H1 (cell line): ENCODE results near the gene HIGD2A. TPM values are rescaled to one million over a fixed set of nuclear protein-coding genes. Genes with fewer than 3 reads are reported as not detected.

Experiments used
- CTCF ChIA-PET: fragments of 300-600 bp; sonication (Branson Sonifier 250); formaldehyde crosslinking; loops from one replicate; lab custom pipeline; 2021; ENCODE audit not compliant: partially characterized antibody; lab: Charles Lee
- POLR2A ChIA-PET: fragments of 300-600 bp; sonication (Branson Sonifier 250); formaldehyde crosslinking; loops from one replicate; lab custom pipeline; 2021; ENCODE audit warnings: inconsistent platforms; ENCODE audit not compliant: partially characterized antibody; lab: Charles Lee
- DNase-seq, 2 experiments: peaks; one replicate each; pipeline versions ENCODE4 v3.0.0 to v3.0.0-alpha.2; 2010 to 2022; ENCODE audit warnings: low spot score in 2 of 2, low read depth in 1 of 2, mixed read lengths in 1 of 2
- FAIRE-seq: peaks from 2 replicates; lab custom pipeline; 2011; peaks lifted over from hg19 to GRCh38; lab: Jason Lieb, UNC
- H2AFZ ChIP-seq: 2 replicates; pipeline ENCODE4 v1.8.1; 2012; ENCODE audit warnings: low read length, inconsistent platforms
- H2AK5ac ChIP-seq: 2 replicates; pipeline ENCODE4 v1.6.1; 2013; ENCODE audit warnings: low read depth, low read length
- H2BK120ac ChIP-seq: replicated peaks from 2 replicates; pipeline ENCODE3; 2013; ENCODE audit warnings: low read depth, low read length, inconsistent platforms
- H2BK12ac ChIP-seq: 2 replicates; pipeline ENCODE4 v1.6.1; 2013; ENCODE audit warnings: low read depth, low read length
- H2BK15ac ChIP-seq: 2 replicates; pipeline ENCODE4 v1.6.1; 2013; ENCODE audit warnings: low read length
- H2BK20ac ChIP-seq: 2 replicates; pipeline ENCODE4 v1.6.1; 2013; ENCODE audit warnings: low read length
- H2BK5ac ChIP-seq: 2 replicates; pipeline ENCODE4 v1.6.1; 2013; ENCODE audit warnings: low read depth, low read length
- H3K14ac ChIP-seq: 2 replicates; pipeline ENCODE4 v1.6.1; 2013; ENCODE audit warnings: inconsistent platforms; ENCODE audit not compliant: insufficient read length
- H3K18ac ChIP-seq: 2 replicates; pipeline ENCODE4 v1.6.1; 2013; ENCODE audit warnings: low read length; ENCODE audit errors: extremely low read depth
- H3K23ac ChIP-seq: 2 replicates; pipeline ENCODE4 v1.6.1; 2013; ENCODE audit warnings: inconsistent platforms; ENCODE audit not compliant: insufficient read length
- H3K23me2 ChIP-seq: 2 replicates; pipeline ENCODE4 v1.6.1; 2013; ENCODE audit warnings: low read depth, low read length
- H3K27ac ChIP-seq: 2 replicates; pipeline ENCODE4 v1.6.1; 2011; ENCODE audit warnings: low read depth, low read length, inconsistent platforms
- H3K27me3 ChIP-seq, 4 experiments: replicated peaks in 1 of 4; 1 replicate in 1 of 4; 2 replicates in 3 of 4; pipeline versions ENCODE4 v1.6.1 to v1.8.1; 2011 to 2013; ENCODE audit warnings: low read length in 3 of 4, mild to moderate bottlenecking in 3 of 4, inconsistent platforms in 2 of 4, mixed read lengths in 2 of 4, moderate library complexity in 1 of 4; ENCODE audit not compliant: control insufficient read depth in 3 of 4, insufficient read depth in 3 of 4; ENCODE audit errors: extremely low read depth in 1 of 4
- H3K36me3 ChIP-seq, 4 experiments: 2 replicates each; pipeline versions ENCODE4 v1.6.1 to v1.8.1; 2011 to 2013; ENCODE audit warnings: mild to moderate bottlenecking in 4 of 4, low read length in 3 of 4, moderate library complexity in 2 of 4, control low read depth in 1 of 4, inconsistent platforms in 1 of 4; ENCODE audit not compliant: insufficient read depth in 4 of 4, control insufficient read depth in 2 of 4
- H3K4ac ChIP-seq: replicated peaks from 2 replicates; pipeline ENCODE3; 2013; ENCODE audit warnings: low read length, low read depth, mixed read lengths, inconsistent platforms; ENCODE audit not compliant: insufficient read length
- H3K4me1 ChIP-seq, 4 experiments: replicated peaks in 1 of 4; 1 replicate in 1 of 4; 2 replicates in 3 of 4; pipeline versions ENCODE4 v1.6.1 to v1.8.1; 2011 to 2013; ENCODE audit warnings: low read length in 3 of 4, inconsistent platforms in 2 of 4, mixed read lengths in 1 of 4; ENCODE audit not compliant: insufficient read depth in 4 of 4, control insufficient read depth in 3 of 4
- H3K4me2 ChIP-seq, 2 experiments: 2 replicates each; pipeline versions ENCODE4 v1.6.1 to v1.8.1; 2011 to 2013; ENCODE audit warnings: low read depth in 2 of 2, low read length in 2 of 2, control low read depth in 1 of 2, inconsistent platforms in 1 of 2, mild to moderate bottlenecking in 1 of 2; ENCODE audit not compliant: insufficient read depth in 1 of 2
- H3K4me3 ChIP-seq, 4 experiments: fragments of 200-600, 300-600 bp in 1 of 4; sonication (generic), shearing (Covaris generic), sonication (Bioruptor Twin) in 1 of 4; 2 replicates each; pipeline versions ENCODE4 v1.5.1 to v1.8.1; 2011 to 2016; ENCODE audit warnings: low read length in 4 of 4, low read depth in 3 of 4, control low read depth in 2 of 4, inconsistent platforms in 2 of 4, mild to moderate bottlenecking in 2 of 4, mixed read lengths in 1 of 4, moderate library complexity in 1 of 4; ENCODE audit not compliant: insufficient read depth in 2 of 4; ENCODE audit errors: extremely low read depth in 1 of 4
- H3K56ac ChIP-seq: replicated peaks from 2 replicates; pipeline ENCODE3; 2013; ENCODE audit warnings: low read depth, mild to moderate bottlenecking, mixed read lengths, low read length, inconsistent platforms; ENCODE audit not compliant: insufficient read length
- H3K79me1 ChIP-seq: 2 replicates; pipeline ENCODE4 v1.6.1; 2013; ENCODE audit warnings: low read depth, low read length, control low read depth
- H3K79me2 ChIP-seq, 2 experiments: 2 replicates each; pipeline versions ENCODE4 v1.6.1 to v1.8.1; 2012 to 2013; ENCODE audit warnings: low read length in 2 of 2, mild to moderate bottlenecking in 2 of 2, inconsistent platforms in 1 of 2; ENCODE audit not compliant: insufficient read depth in 2 of 2, control insufficient read depth in 1 of 2
- H3K9ac ChIP-seq, 4 experiments: replicated peaks in 1 of 4; 1 replicate in 1 of 4; 2 replicates in 3 of 4; pipeline versions ENCODE4 v1.6.1 to v1.8.1; 2011 to 2013; ENCODE audit warnings: low read depth in 3 of 4, low read length in 3 of 4, control low read depth in 2 of 4, mild to moderate bottlenecking in 2 of 4, moderate library complexity in 2 of 4, inconsistent platforms in 1 of 4; ENCODE audit errors: extremely low read depth in 1 of 4
- H3K9me3 ChIP-seq, 2 experiments: 2 replicates each; pipeline versions ENCODE4 v1.6.1 to v1.8.1; 2012 to 2013; ENCODE audit warnings: mild to moderate bottlenecking in 2 of 2, moderate library complexity in 2 of 2, control low read depth in 1 of 2, inconsistent platforms in 1 of 2, low read depth in 1 of 2, low read length in 1 of 2, mixed read lengths in 1 of 2; ENCODE audit not compliant: insufficient read depth in 2 of 2
- H4K20me1 ChIP-seq, 2 experiments: replicated peaks in 1 of 2; 2 replicates each; pipeline versions ENCODE3 to v1.8.1; 2011 to 2013; ENCODE audit warnings: inconsistent platforms in 2 of 2, low read length in 2 of 2, mild to moderate bottlenecking in 1 of 2; ENCODE audit not compliant: insufficient read depth in 2 of 2, control insufficient read depth in 1 of 2
- H4K5ac ChIP-seq: 2 replicates; pipeline ENCODE4 v1.6.1; 2013; ENCODE audit warnings: low read length, low read depth, mixed read lengths, inconsistent platforms; ENCODE audit not compliant: insufficient read length
- H4K8ac ChIP-seq: 2 replicates; pipeline ENCODE4 v1.8.0; 2013; ENCODE audit warnings: mild to moderate bottlenecking, moderate library complexity, low read length, inconsistent platforms; ENCODE audit not compliant: insufficient read depth; ENCODE audit errors: extremely low read depth
- H4K91ac ChIP-seq: replicated peaks from 2 replicates; pipeline ENCODE3; 2013; ENCODE audit warnings: low read length, mixed read lengths, inconsistent platforms; ENCODE audit not compliant: insufficient read length
- CBX8 ChIP-seq: fragments of 300-800, 300-1000 bp; sonication (generic); IDR thresholded peaks from 2 replicates; pipeline ENCODE4 v1.7.1; 2016; ENCODE audit warnings: low read depth, low read length, borderline replicate concordance
- CHD1 ChIP-seq: IDR thresholded peaks from 2 replicates; pipeline ENCODE4 v1.6.1; 2012; ENCODE audit warnings: low read depth, low read length, improper control_type of control experiment
- FOSL1 ChIP-seq: IDR thresholded peaks from 2 replicates; pipeline ENCODE4 v1.6.1; 2011; ENCODE audit warnings: mild to moderate bottlenecking, low read depth, low read length, moderate library complexity; ENCODE audit not compliant: insufficient read depth
- GTF2F1 ChIP-seq: IDR thresholded peaks from 2 replicates; pipeline ENCODE4 v1.6.1; 2012; ENCODE audit warnings: low read depth, low read length, improper control_type of control experiment, borderline replicate concordance
- POLR2A ChIP-seq, 2 experiments: IDR thresholded peaks; 1 replicate in 1 of 2; 2 replicates in 1 of 2; pipeline ENCODE4 v1.6.1; 2011; ENCODE audit warnings: low read depth in 2 of 2, low read length in 2 of 2, mild to moderate bottlenecking in 2 of 2; ENCODE audit errors: control extremely low read depth in 1 of 2
- POU5F1 ChIP-seq: IDR thresholded peaks from 2 replicates; pipeline ENCODE4 v1.6.1; 2011; ENCODE audit warnings: low read depth, mild to moderate bottlenecking, low read length, moderate library complexity
- SAP30 ChIP-seq: fragments of 300-600 bp; sonication (generic); IDR thresholded peaks from 2 replicates; pipeline ENCODE4 v1.7.1; 2012; ENCODE audit warnings: low read length, moderate library complexity, mild to moderate bottlenecking, inconsistent platforms; ENCODE audit not compliant: insufficient read depth, insufficient replicate concordance
- SUZ12 ChIP-seq: fragments of 200-600 bp; sonication (generic); IDR thresholded peaks from 2 replicates; pipeline ENCODE4 v1.6.1; 2012; ENCODE audit warnings: mild to moderate bottlenecking, inconsistent platforms, low read length, moderate library complexity, mixed read lengths
- WGBS, 2 experiments: shearing (Covaris generic) in 1 of 2; methylation state at CpG; one replicate each; pipeline versions ENCODE4 v1.1.6 to v1.1.7; 2013 to 2015; ENCODE audit warnings: low lambda C conversion rate in 2 of 2, mixed read lengths in 2 of 2, inconsistent platforms in 1 of 2, low coverage in 1 of 2, missing lambda C conversion rate in 1 of 2; ENCODE audit not compliant: insufficient replicate concordance in 2 of 2, insufficient coverage in 1 of 2, insufficient read length in 1 of 2; ENCODE audit errors: extremely low coverage in 1 of 2, missing lambda C conversion rate in 1 of 2; 5-methylcytosine and 5-hydroxymethylcytosine counted together
- polyA plus RNA-seq, 7 experiments: library from polyadenylated mRNA; depleted of rRNA in 3 of 7; stranded (reverse) in 5 of 7; unstranded in 2 of 7; fragments of >200 nt in 5 of 7; fragments of 200-250 nt in 2 of 7; gene quantifications; 1 replicate in 5 of 7; 2 replicates in 1 of 7; 4 replicates in 1 of 7; pipeline versions ENCODE4 v1.2.1 to v1.2.3, GENCODE V29; 2011 to 2013; ENCODE audit warnings: missing spikeins in 2 of 7, mixed read lengths in 2 of 7
- total RNA-seq: library from RNA; stranded (reverse); fragmentation: NEBNext Ultra II Directional; extraction: Animal tissue kit (Norgen Biotek cat#: 25700); gene quantifications from 2 replicates; pipeline ENCODE4 v1.2.1, GENCODE V29; 2021

HIGD2A gene
- total and polyA plus RNA-seq, 2 of the 8 experiments (the other 6 are each of a cell fraction or from before 2014, with no cell fraction given): 95.5 to 264 TPM

- Histone ChIP-seq H3K4me1 (peaks cover 0 to 3% (median 0%) of the 10 kb centered on the region in 4 experiments; a peak in 4 of 7 replicates), H3K4me3 (no peak overlapping the region), H3K18ac (no peak overlapping the region), H3K23me2 (no peaks in the 10 kb centered on the region; the same call in 1 of the 2 replicates), H2AFZ (no peak overlapping the region), H2BK120ac (no peak overlapping the region), H3K79me2 (no peaks in the 10 kb centered on the region), H2AK5ac (no peak overlapping the region), H3K27ac (no peak overlapping the region), H2BK15ac (no peak overlapping the region), H3K9me3 (peaks cover 12% of the 10 kb centered on the region in 2 experiments; a peak in 1 of 4 replicates), H4K20me1 (peaks cover 0 to 2% of the 10 kb centered on the region in 2 experiments), H3K14ac (no peak overlapping the region), H3K4me2 (no peak overlapping the region), H2BK5ac (no peak overlapping the region), H2BK20ac (no peak overlapping the region), H3K79me1 (no peaks in the 10 kb centered on the region), H4K5ac (no peak overlapping the region)
- ChIA-PET POLR2A (interaction anchor here (0.8 kb wide), 1 partner anchor 30 kb away, joined by 3 read pairs; no protein-coding TSS in a partner anchor), CTCF (interaction anchor here (0.7 to 3.3 kb wide), 5 partner anchors 12 to 169 kb away, joined by 3 to 22 read pairs (median 4); partner anchors contain the start of gene FAF2)
- no peak for FAIRE-seq
- WGBS, 2 experiments: 94% methylated on average over 9 of the region's 9 CpGs; no CpG with 5 or more reads in 1 of the 2 experiments
- TF ChIP-seq GTF2F1: no peak
- no peak for TF ChIP-seq POU5F1
- no peak for TF ChIP-seq CBX8
- no peak for TF ChIP-seq POLR2A (IDR thresholded peaks at IDR 0.05; ENCODE audit: control extremely low read depth in 1 of 2, low read depth in 2 of 2, low read length in 2 of 2)
- TF ChIP-seq SAP30: no peak
- TF ChIP-seq CHD1: no peak
- no peak for TF ChIP-seq SUZ12
- TF ChIP-seq FOSL1: no peak
- TF ChIP-seq, all 59 proteins: peak for 0
- Histone ChIP-seq H3K9ac (no peak overlapping the region), H3K27me3 (peaks cover 0 to 11% (median 9%) of the 10 kb centered on the region in 4 experiments; a peak in 6 of 7 replicates), H3K4ac (no peak overlapping the region), H4K8ac (no peak overlapping the region), H4K91ac (no peak overlapping the region), H3K56ac (no peak overlapping the region), H3K23ac (no peak overlapping the region), H3K36me3 (no peaks in the 10 kb centered on the region), H2BK12ac (no peak overlapping the region)
- DNase-seq: no peak
Measured at GRCh38 chr5:176418251-176418650, 29.7 kb downstream of the HIGD2A start.
